CD8-positive, alpha-beta memory T cell (primary cell): ENCODE results near the gene KCNC1. TPM values are rescaled to one million over a fixed set of nuclear protein-coding genes. Genes with fewer than 3 reads are reported as not detected.

ENCODE experiments used
- CTCF ChIA-PET: fragments of 350-600 bp; sonication (Branson Sonifier 250); formaldehyde crosslinking; loops from one replicate; lab custom pipeline; 2021; ENCODE audit warnings: antibody characterized with exemption; lab: Charles Lee
- POLR2A ChIA-PET: fragments of 350-600 bp; sonication (Branson Sonifier 250); formaldehyde crosslinking; loops from one replicate; lab custom pipeline; 2021; ENCODE audit warnings: antibody characterized with exemption; lab: Charles Lee
- DNase-seq, 5 donors: peaks; one replicate each; pipeline versions ENCODE4 v3.0.0 to v3.0.0-alpha.2; 2020 to 2022; ENCODE audit warnings: mixed read lengths in 1 of 5
- H3K27ac ChIP-seq: one replicate; pipeline ENCODE4 v1.7.0; 2013; ENCODE audit warnings: low read depth, mild to moderate bottlenecking, low read length, moderate library complexity
- H3K27me3 ChIP-seq: 2 replicates; pipeline ENCODE4 v1.7.0; 2013; ENCODE audit warnings: low read length, mild to moderate bottlenecking; ENCODE audit not compliant: insufficient read depth, poor library complexity, severe bottlenecking
- H3K36me3 ChIP-seq: 2 replicates; pipeline ENCODE4 v1.7.0; 2013; ENCODE audit warnings: mild to moderate bottlenecking, low read length, moderate library complexity; ENCODE audit not compliant: insufficient read depth
- H3K4me1 ChIP-seq: 2 replicates; pipeline ENCODE4 v1.7.0; 2013; ENCODE audit warnings: mild to moderate bottlenecking, low read length, moderate library complexity; ENCODE audit not compliant: insufficient read depth
- H3K4me3 ChIP-seq: 2 replicates; pipeline ENCODE4 v1.7.0; 2013; ENCODE audit warnings: mild to moderate bottlenecking, low read length
- H3K9me3 ChIP-seq: 2 replicates; pipeline ENCODE4 v1.7.0; 2013; ENCODE audit warnings: mild to moderate bottlenecking, low read length
- H3K27ac Mint-ChIP-seq, 8 donors: one replicate each; pipeline ENCODE4 v1.8.0; 2020 to 2021; ENCODE audit warnings: mixed read lengths in 8 of 8, mild to moderate bottlenecking in 6 of 8, inconsistent platforms in 3 of 8, moderate library complexity in 3 of 8
- H3K27me3 Mint-ChIP-seq, 2 donors: one replicate each; pipeline ENCODE4 v1.8.0; 2020 to 2021; ENCODE audit warnings: mixed read lengths in 2 of 2, mild to moderate bottlenecking in 1 of 2, moderate library complexity in 1 of 2
- H3K36me3 Mint-ChIP-seq, 3 donors: one replicate each; pipeline ENCODE4 v1.8.0; 2020 to 2021; ENCODE audit warnings: mixed read lengths in 3 of 3, inconsistent platforms in 1 of 3, mild to moderate bottlenecking in 1 of 3
- H3K4me1 Mint-ChIP-seq, 3 donors: one replicate each; pipeline ENCODE4 v1.8.0; 2020 to 2021; ENCODE audit warnings: mixed read lengths in 3 of 3, inconsistent platforms in 1 of 3, mild to moderate bottlenecking in 1 of 3
- H3K4me3 Mint-ChIP-seq, 7 donors: one replicate each; pipeline ENCODE4 v1.8.0; 2020 to 2021; ENCODE audit warnings: mixed read lengths in 7 of 7, mild to moderate bottlenecking in 6 of 7, moderate library complexity in 4 of 7, inconsistent platforms in 2 of 7
- H3K9me3 Mint-ChIP-seq, 5 donors: one replicate each; pipeline ENCODE4 v1.8.0; 2020 to 2022; ENCODE audit warnings: mixed read lengths in 5 of 5, mild to moderate bottlenecking in 3 of 5, moderate library complexity in 2 of 5, inconsistent platforms in 1 of 5
- polyA plus RNA-seq: library from polyadenylated mRNA; unstranded; fragments of 300-500 nt; fragmentation: Illumina TruSeq; gene quantifications from one replicate; pipeline ENCODE4 v1.2.3, GENCODE V29; 2021
- total RNA-seq, 2 experiments: library from RNA; stranded (reverse); gene quantifications; one replicate each; pipeline ENCODE4 v1.2.3, GENCODE V29; 2021

Gene KCNC1
- total and polyA plus RNA-seq, 3 experiments from 2014 or later = not detected

DNA sequence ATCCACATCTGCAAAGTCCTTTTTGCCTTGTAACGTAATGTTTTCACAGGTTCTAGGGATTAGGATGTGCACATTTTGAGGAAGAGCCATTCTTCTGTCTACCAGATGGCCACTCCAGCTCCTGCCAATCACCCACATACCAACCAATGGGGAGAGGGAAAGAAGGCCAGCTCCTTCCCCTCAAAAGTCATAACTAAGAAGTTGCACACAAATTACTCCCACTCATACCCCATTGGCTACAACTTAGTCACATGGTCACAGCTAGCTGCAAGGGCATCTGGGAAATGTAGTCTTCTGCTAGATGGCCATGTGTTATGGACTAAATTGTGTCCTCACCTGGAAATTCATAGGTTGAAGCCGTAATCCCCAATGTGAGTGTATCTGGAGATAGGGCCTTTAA is 30.6 kb upstream of the KCNC1 start:
- ChIA-PET POLR2A (no interaction called here), CTCF (no interaction called here)
- H3K36me3 Mint-ChIP-seq = no peaks in the 10 kb centered on the region
- Histone ChIP-seq H3K4me1 (no peaks in the 10 kb centered on the region), H3K4me3 (no peak overlapping the region), H3K9me3 (no peaks in the 10 kb centered on the region), H3K36me3 (no peaks in the 10 kb centered on the region), H3K27me3 (no peaks in the 10 kb centered on the region), H3K27ac (no peak overlapping the region)
- no peaks in the 10 kb centered on the region for H3K4me1 Mint-ChIP-seq
- no peak for DNase-seq
- H3K4me3 Mint-ChIP-seq = no peak overlapping the region
- peaks cover 0 to 6% (median 0%) of the 10 kb centered on the region in 5 donors for H3K9me3 Mint-ChIP-seq
- peaks cover 5 to 29% of the 10 kb centered on the region in 2 donors for H3K27me3 Mint-ChIP-seq
- no peak overlapping the region for H3K27ac Mint-ChIP-seq

DNA sequence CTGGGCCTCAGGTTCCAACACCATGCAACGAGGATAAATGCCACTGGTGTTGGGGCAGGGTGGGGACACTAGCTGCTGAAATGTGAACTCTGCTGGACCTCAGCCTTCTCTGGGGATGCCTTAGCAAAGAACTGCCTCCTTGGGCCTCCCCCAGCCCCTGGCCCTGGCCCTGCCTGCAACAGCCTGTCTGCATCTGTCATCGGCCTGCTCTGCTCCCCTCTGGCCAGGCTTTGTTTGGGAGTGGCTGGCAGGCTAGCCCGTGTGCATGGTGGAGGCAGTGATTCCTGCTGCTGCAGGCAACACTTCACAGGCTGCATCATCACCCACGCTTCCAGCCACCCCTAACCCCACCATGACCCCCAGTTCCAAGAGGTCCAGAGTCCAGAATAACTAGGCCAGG is 26.8 kb upstream of the KCNC1 start:
- no peaks in the 10 kb centered on the region for H3K4me1 Mint-ChIP-seq
- H3K9me3 ChIP-seq = no peaks in the 10 kb centered on the region
- no peaks in the 10 kb centered on the region for H3K36me3 Mint-ChIP-seq
- H3K27me3 Mint-ChIP-seq = peaks cover 8 to 30% of the 10 kb centered on the region in 2 donors
- no peak for DNase-seq
- H3K27ac Mint-ChIP-seq = no peak overlapping the region
- H3K9me3 Mint-ChIP-seq = peaks cover 0 to 6% (median 0%) of the 10 kb centered on the region in 5 donors
- ChIA-PET POLR2A (no interaction called here), CTCF (no interaction called here)
- no peak overlapping the region for H3K4me3 Mint-ChIP-seq
- H3K27ac ChIP-seq = no peak overlapping the region
- H3K36me3 ChIP-seq = no peaks in the 10 kb centered on the region
- no peak overlapping the region for H3K4me3 ChIP-seq
- H3K27me3 ChIP-seq = no peaks in the 10 kb centered on the region
- no peaks in the 10 kb centered on the region for H3K4me1 ChIP-seq

DNA sequence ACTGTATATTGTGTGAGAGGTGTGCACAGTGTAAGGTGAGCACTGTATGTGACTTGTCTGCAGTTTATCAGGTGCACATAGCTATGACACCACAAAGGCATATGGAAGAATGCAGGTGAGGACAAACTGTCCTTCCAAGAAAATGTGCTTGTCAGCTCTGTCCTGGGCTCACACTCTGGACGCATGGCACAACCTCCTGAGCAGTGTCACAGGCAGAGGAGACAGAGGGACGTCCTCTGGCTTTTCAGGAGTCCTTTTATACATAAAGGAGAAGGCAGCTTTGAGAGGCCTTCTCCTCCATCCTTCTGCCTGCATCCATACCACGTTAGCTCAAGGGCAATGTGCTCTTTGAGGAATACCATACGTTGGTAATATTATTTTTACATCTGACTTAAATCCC is 22.7 kb upstream of the KCNC1 start:
- Mint-ChIP-seq H3K27ac (no peak overlapping the region), H3K36me3 (no peaks in the 10 kb centered on the region), H3K27me3 (peaks cover 5 to 13% of the 10 kb centered on the region in 2 donors), H3K4me1 (no peaks in the 10 kb centered on the region), H3K4me3 (no peak overlapping the region), H3K9me3 (no peaks in the 10 kb centered on the region)
- no peak overlapping the region for H3K27ac ChIP-seq
- no peaks in the 10 kb centered on the region for H3K36me3 ChIP-seq
- no peaks in the 10 kb centered on the region for H3K27me3 ChIP-seq
- H3K4me1 ChIP-seq = no peaks in the 10 kb centered on the region
- DNase-seq = no peak
- H3K4me3 ChIP-seq = no peak overlapping the region
- ChIA-PET CTCF (no interaction called here), POLR2A (no interaction called here)
- H3K9me3 ChIP-seq = no peaks in the 10 kb centered on the region

DNA sequence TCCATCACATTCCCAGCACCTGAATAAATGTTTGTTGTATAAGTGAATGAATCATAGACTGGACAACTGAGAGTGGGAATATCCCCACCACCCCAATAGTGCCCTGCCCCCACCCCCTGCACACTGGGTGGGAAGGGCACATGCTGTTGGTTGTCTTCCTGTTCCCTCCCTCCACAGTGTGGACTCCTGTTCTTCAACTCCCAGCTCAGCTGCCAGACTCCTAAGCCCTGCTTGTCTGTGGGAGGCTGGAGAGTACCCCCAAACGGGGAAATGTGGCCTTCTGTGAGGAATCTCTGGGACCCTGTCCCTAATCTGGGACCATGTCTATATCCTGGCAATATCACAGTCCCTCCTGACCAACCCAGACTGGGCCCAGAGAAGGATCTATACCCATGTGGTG is 20.7 kb upstream of the KCNC1 start:
- Mint-ChIP-seq H3K4me3 (no peak overlapping the region), H3K27ac (no peak overlapping the region), H3K9me3 (no peaks in the 10 kb centered on the region), H3K36me3 (no peaks in the 10 kb centered on the region), H3K27me3 (peaks cover 6 to 14% of the 10 kb centered on the region in 2 donors), H3K4me1 (no peaks in the 10 kb centered on the region)
- ChIA-PET CTCF (no interaction called here), POLR2A (no interaction called here)
- H3K27me3 ChIP-seq = no peaks in the 10 kb centered on the region
- no peak overlapping the region for H3K4me3 ChIP-seq
- no peaks in the 10 kb centered on the region for H3K36me3 ChIP-seq
- H3K9me3 ChIP-seq = no peaks in the 10 kb centered on the region
- H3K4me1 ChIP-seq = no peaks in the 10 kb centered on the region
- no peak overlapping the region for H3K27ac ChIP-seq
- no peak for DNase-seq

DNA sequence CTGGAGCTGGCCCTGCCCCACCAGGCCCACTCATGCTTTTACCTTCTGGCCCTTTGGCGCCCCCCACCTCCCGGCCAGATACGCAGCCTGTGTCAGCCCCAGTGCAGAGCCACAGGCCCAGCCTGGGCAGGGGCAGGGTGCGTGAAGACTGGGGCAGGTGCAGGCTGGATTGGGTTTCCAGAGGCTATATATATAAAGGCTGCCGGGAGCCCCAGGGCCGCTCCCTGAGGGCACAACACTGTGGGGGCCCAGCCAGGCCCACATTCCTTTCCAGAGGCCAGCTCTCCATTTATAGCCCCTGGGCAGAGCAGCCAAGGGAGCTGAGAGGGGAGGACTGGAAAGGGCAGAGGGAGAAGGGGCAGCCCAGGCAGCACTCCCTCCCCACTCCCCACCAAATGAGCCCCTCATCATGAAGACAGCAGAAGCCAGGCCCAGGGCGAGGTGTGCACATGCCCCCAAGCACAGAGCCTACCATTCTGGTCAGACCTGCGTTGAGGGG is 20.2 kb upstream of the KCNC1 start:
- POLR2A ChIA-PET = no interaction called here
- no peaks in the 10 kb centered on the region for H3K9me3 ChIP-seq
- no peaks in the 10 kb centered on the region for H3K36me3 ChIP-seq
- Mint-ChIP-seq H3K4me1 (no peaks in the 10 kb centered on the region), H3K36me3 (no peaks in the 10 kb centered on the region), H3K9me3 (no peaks in the 10 kb centered on the region), H3K4me3 (no peak overlapping the region), H3K27me3 (peaks cover 4 to 17% of the 10 kb centered on the region in 2 donors), H3K27ac (no peak overlapping the region)
- H3K4me3 ChIP-seq = no peak overlapping the region
- H3K27me3 ChIP-seq = no peaks in the 10 kb centered on the region
- CTCF ChIA-PET = no interaction called here
- no peak for DNase-seq
- H3K4me1 ChIP-seq = no peaks in the 10 kb centered on the region
- H3K27ac ChIP-seq = no peak overlapping the region

DNA sequence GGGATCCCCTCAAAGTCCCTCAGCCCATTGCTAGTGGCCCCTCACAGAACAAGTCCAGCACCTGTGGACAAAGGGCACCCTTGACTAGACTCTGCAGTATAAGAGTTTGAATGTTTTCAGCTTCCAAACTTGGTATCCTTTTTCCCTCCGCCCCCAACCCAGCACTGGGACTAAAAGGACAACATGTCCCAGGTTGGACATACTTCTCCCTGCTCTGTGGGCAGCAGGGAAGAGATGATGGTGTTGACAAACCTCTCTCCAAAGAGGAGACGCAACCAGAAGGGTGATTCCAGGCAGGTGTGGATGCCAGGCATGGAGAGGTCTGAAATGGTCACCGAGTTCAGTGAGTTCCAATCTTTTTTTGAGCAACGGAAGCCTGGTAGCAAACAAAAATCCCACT is 19.7 kb upstream of the KCNC1 start:
- Histone ChIP-seq H3K27ac (no peak overlapping the region), H3K9me3 (no peaks in the 10 kb centered on the region), H3K4me3 (no peak overlapping the region), H3K27me3 (no peaks in the 10 kb centered on the region), H3K36me3 (no peaks in the 10 kb centered on the region), H3K4me1 (no peaks in the 10 kb centered on the region)
- Mint-ChIP-seq H3K36me3 (no peaks in the 10 kb centered on the region), H3K4me1 (no peaks in the 10 kb centered on the region), H3K27ac (no peak overlapping the region), H3K9me3 (no peaks in the 10 kb centered on the region), H3K4me3 (no peak overlapping the region), H3K27me3 (peaks cover 4 to 17% of the 10 kb centered on the region in 2 donors)
- ChIA-PET POLR2A (no interaction called here), CTCF (no interaction called here)
- no peak for DNase-seq

DNA sequence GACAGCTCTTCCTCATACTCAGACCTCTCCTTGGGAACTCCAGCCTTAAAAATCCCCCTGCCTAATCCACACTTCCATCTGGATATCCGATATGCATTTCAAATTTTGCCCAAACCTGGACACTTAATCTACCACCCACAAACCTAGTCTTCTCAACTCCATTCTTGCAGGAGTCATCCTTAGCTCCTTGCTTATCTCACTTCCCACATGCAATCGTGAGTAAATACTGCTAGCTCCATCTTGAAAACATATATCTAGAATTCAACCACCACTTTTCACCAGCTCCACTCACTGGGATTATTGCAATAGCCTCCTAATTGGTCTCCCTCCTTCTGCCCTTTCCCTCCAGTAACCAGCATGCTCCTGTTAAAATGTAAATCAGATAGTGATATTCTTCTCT is 17.8 kb upstream of the KCNC1 start:
- H3K27ac ChIP-seq = no peak overlapping the region
- ChIA-PET CTCF (no interaction called here), POLR2A (no interaction called here)
- no peaks in the 10 kb centered on the region for H3K4me1 Mint-ChIP-seq
- no peak overlapping the region for H3K4me3 ChIP-seq
- no peaks in the 10 kb centered on the region for H3K36me3 Mint-ChIP-seq
- no peaks in the 10 kb centered on the region for H3K27me3 ChIP-seq
- no peaks in the 10 kb centered on the region for H3K4me1 ChIP-seq
- no peak overlapping the region for H3K27ac Mint-ChIP-seq
- H3K27me3 Mint-ChIP-seq = peaks cover 7 to 17% of the 10 kb centered on the region in 2 donors
- H3K36me3 ChIP-seq = no peaks in the 10 kb centered on the region
- H3K9me3 Mint-ChIP-seq = no peaks in the 10 kb centered on the region
- no peaks in the 10 kb centered on the region for H3K9me3 ChIP-seq
- H3K4me3 Mint-ChIP-seq = no peak overlapping the region
- DNase-seq = no peak

DNA sequence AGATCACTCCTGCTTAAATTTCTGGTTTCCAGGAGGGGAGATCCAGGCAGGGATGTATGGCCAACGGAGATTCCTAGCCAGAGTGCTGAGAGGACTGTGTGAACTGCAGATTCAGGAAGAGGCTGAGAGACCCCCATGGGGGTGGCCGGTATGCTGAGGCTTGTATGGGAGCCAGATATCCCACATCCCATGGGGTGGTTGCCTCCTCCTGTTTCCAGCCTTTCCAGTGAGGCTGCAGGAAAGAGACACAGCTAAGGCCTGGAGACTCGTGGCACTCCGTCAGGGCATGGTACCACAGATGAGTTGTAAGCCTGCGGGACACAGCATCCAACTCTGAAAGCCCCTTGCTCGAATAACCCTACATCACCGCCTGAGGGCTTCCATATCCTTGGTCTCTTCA is 16.6 kb upstream of the KCNC1 start:
- Mint-ChIP-seq H3K36me3 (no peaks in the 10 kb centered on the region), H3K9me3 (no peaks in the 10 kb centered on the region), H3K27me3 (peaks cover 18 to 25% of the 10 kb centered on the region in 2 donors), H3K4me1 (no peaks in the 10 kb centered on the region), H3K4me3 (no peak overlapping the region), H3K27ac (no peak overlapping the region)
- H3K4me3 ChIP-seq = no peak overlapping the region
- H3K36me3 ChIP-seq = no peaks in the 10 kb centered on the region
- no peaks in the 10 kb centered on the region for H3K9me3 ChIP-seq
- ChIA-PET POLR2A (no interaction called here), CTCF (interaction anchor here (1.4 kb wide), 1 partner anchor 13 kb away, joined by 5 read pairs; no protein-coding TSS in a partner anchor)
- H3K27ac ChIP-seq = no peak overlapping the region
- no peaks in the 10 kb centered on the region for H3K4me1 ChIP-seq
- peaks cover 5% of the 10 kb centered on the region for H3K27me3 ChIP-seq
- DNase-seq = peak in 1 of 5 donors; percentile 12
